CD4-positive, alpha-beta T cell (primary cell): Measurements from ENCODE around the gene BEGAIN. TPM values are rescaled to one million over a fixed set of nuclear protein-coding genes. Genes with fewer than 3 reads are reported as not detected.

Source experiments
- ATAC-seq: fragments of 200-7000 bp; cut with Tn5 transposase; one replicate; pipeline ENCODE4 v1.10.0; 2022; ENCODE audit warnings: mild to moderate bottlenecking; ENCODE audit not compliant: poor library complexity
- CTCF ChIA-PET: fragments of 350-600 bp; sonication (Branson Sonifier 250); formaldehyde crosslinking; loops from one replicate; lab custom pipeline; 2021; ENCODE audit warnings: antibody characterized with exemption, inconsistent platforms; lab: Charles Lee
- POLR2A ChIA-PET: fragments of 350-600 bp; sonication (Branson Sonifier 250); formaldehyde crosslinking; loops from one replicate; lab custom pipeline; 2021; ENCODE audit warnings: antibody characterized with exemption, inconsistent platforms; lab: Charles Lee
- DNase-seq, 14 experiments: peaks; one replicate each; pipeline ENCODE4 v3.0.0-alpha.2; 2013 to 2020; ENCODE audit warnings: mixed read lengths in 2 of 14
- H3K27ac ChIP-seq, 2 donors: one replicate each; pipeline versions ENCODE4 v1.5.1 to v1.7.0; 2013; ENCODE audit warnings: low read length in 2 of 2, low read depth in 1 of 2, mild to moderate bottlenecking in 1 of 2
- H3K27me3 ChIP-seq, 2 experiments: 1 replicate in 1 of 2; 2 replicates in 1 of 2; pipeline versions ENCODE4 v1.6.1 to v1.7.0; 2013; ENCODE audit warnings: low read length in 2 of 2, control low read depth in 1 of 2, mild to moderate bottlenecking in 1 of 2, moderate library complexity in 1 of 2; ENCODE audit not compliant: insufficient read depth in 2 of 2, control insufficient read depth in 1 of 2
- H3K36me3 ChIP-seq: one replicate; pipeline ENCODE4 v1.6.1; 2013; ENCODE audit warnings: low read length, control low read depth; ENCODE audit not compliant: insufficient read depth
- H3K4me1 ChIP-seq: one replicate; pipeline ENCODE4 v1.6.1; 2013; ENCODE audit warnings: low read length, control low read depth; ENCODE audit not compliant: insufficient read depth
- H3K4me3 ChIP-seq: one replicate; pipeline ENCODE4 v1.5.1; 2013; ENCODE audit warnings: mild to moderate bottlenecking, low read length, moderate library complexity
- H3K9me3 ChIP-seq, 2 experiments: 1 replicate in 1 of 2; 2 replicates in 1 of 2; pipeline versions ENCODE4 v1.6.1 to v1.7.0; 2013; ENCODE audit warnings: low read length in 2 of 2, mild to moderate bottlenecking in 2 of 2, control low read depth in 1 of 2, moderate library complexity in 1 of 2; ENCODE audit not compliant: control insufficient read depth in 1 of 2, insufficient read depth in 1 of 2
- H3K27ac Mint-ChIP-seq: one replicate; pipeline ENCODE4 v1.8.0; 2020; ENCODE audit warnings: mixed read lengths
- H3K27me3 Mint-ChIP-seq: one replicate; pipeline ENCODE4 v1.8.0; 2021; ENCODE audit warnings: mixed read lengths
- H3K36me3 Mint-ChIP-seq: one replicate; pipeline ENCODE4 v1.8.0; 2021; ENCODE audit warnings: low read depth, mixed read lengths
- H3K4me1 Mint-ChIP-seq: one replicate; pipeline ENCODE4 v1.8.0; 2021; ENCODE audit warnings: low read depth, mixed read lengths
- H3K4me3 Mint-ChIP-seq: one replicate; pipeline ENCODE4 v1.8.0; 2020; ENCODE audit warnings: mild to moderate bottlenecking, mixed read lengths
- H3K9me3 Mint-ChIP-seq: one replicate; pipeline ENCODE4 v1.8.0; 2020; ENCODE audit warnings: mixed read lengths
- intact Hi-C, 2 experiments: fragments of 100-400 bp; cut with DNase I in 1 of 2; cut with micrococcal nuclease in 1 of 2; formaldehyde crosslinking; loops; one replicate each; pipeline versions ENCODE4 v1.15.1 to v1.9.0; 2023 to 2025; cut with DNase I, micrococcal nuclease
- total RNA-seq, 174 experiments: library from RNA in 2 of 174; stranded (reverse) in 2 of 174; gene quantifications; one replicate each; pipeline ENCODE4 v1.2.3 and lab custom pipeline; 2021 to 2026
- TF ChIP-seq, protein P1 (sequence below): fragments of 200-600 bp; IDR thresholded peaks from one replicate; pipeline ENCODE4 v1.8.0; 2022; ENCODE audit warnings: antibody characterized with exemption, mild to moderate bottlenecking

The BEGAIN gene
- total RNA-seq, 2 experiments from 2014 or later = 1.5 to 2.0 TPM

- no peak for ATAC-seq
- H3K9me3 ChIP-seq = peaks cover 0 to 6% of the 10 kb centered on the region in 2 experiments
- DNase-seq = no peak
- H3K27ac ChIP-seq = no peak overlapping the region
- peaks cover 11 to 20% of the 10 kb centered on the region in 2 experiments for H3K27me3 ChIP-seq
- peaks cover 7% of the 10 kb centered on the region for H3K4me1 ChIP-seq
- H3K36me3 Mint-ChIP-seq = no peaks in the 10 kb centered on the region
- no peaks in the 10 kb centered on the region for H3K9me3 Mint-ChIP-seq
- peaks cover 60% of the 10 kb centered on the region for H3K27me3 Mint-ChIP-seq
- H3K4me3 ChIP-seq = no peak overlapping the region
- ChIA-PET POLR2A (no interaction called here), CTCF (no interaction called here)
- intact Hi-C loops = no loop called here
- H3K36me3 ChIP-seq = no peaks in the 10 kb centered on the region
- no peak overlapping the region for H3K4me3 Mint-ChIP-seq
- H3K27ac Mint-ChIP-seq = no peak overlapping the region
- TF ChIP-seq, protein P1, sequence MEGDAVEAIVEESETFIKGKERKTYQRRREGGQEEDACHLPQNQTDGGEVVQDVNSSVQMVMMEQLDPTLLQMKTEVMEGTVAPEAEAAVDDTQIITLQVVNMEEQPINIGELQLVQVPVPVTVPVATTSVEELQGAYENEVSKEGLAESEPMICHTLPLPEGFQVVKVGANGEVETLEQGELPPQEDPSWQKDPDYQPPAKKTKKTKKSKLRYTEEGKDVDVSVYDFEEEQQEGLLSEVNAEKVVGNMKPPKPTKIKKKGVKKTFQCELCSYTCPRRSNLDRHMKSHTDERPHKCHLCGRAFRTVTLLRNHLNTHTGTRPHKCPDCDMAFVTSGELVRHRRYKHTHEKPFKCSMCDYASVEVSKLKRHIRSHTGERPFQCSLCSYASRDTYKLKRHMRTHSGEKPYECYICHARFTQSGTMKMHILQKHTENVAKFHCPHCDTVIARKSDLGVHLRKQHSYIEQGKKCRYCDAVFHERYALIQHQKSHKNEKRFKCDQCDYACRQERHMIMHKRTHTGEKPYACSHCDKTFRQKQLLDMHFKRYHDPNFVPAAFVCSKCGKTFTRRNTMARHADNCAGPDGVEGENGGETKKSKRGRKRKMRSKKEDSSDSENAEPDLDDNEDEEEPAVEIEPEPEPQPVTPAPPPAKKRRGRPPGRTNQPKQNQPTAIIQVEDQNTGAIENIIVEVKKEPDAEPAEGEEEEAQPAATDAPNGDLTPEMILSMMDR = no peak
- no peaks in the 10 kb centered on the region for H3K4me1 Mint-ChIP-seq
These were observed 5.3 kb upstream of the BEGAIN start for GRCh38 chr14:100592461-100592891.

DNA sequence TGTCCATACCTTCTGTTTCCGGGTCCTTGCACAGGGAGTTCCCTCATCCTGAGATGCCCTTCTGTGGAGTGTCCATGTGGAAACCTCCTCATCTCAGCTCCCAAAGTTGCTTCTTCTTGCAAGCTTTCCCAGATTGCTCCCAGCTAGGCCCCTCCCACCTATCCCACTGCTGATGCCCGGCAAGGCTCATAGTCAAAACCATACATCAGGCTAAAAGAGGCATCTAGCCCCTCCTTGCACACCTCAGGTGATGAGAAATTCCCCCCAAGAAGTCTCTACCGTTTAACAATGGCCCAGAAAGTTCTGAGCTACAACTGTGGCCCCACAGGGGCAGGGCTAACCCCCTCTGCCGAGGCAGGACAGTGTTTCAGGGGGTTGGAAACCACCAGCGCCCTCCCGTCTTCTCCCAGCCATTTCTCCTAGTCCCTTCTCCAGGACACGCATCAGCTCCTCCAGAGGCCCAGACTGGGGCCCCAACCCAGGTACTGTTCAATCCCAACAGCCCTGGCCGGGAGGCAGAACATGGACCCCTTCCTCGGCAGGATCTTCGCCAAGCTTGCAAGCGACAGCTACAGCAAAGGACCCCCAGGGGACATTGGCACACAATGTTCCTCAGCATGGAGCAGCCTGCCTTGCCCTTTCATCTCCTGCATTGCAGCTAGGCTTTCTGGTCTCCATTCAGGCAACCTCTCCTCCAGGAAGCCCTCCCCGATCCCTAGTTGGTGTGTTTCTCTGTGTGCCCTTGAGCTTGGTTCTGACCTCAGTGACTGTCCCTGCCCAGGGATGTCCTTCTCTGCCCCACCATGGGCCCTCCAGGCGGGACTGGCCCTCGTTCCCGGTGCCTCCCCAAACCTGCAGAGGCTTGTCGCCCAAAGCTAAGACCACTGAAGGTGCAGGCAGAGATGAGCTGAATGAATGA lies 4.5 kb upstream of the BEGAIN start:
- CTCF ChIA-PET = no interaction called here
- POLR2A ChIA-PET = no interaction called here
- H3K27ac ChIP-seq = no peak overlapping the region
- peaks cover 59% of the 10 kb centered on the region for H3K27me3 Mint-ChIP-seq
- H3K4me1 ChIP-seq = peaks cover 8% of the 10 kb centered on the region
- no peaks in the 10 kb centered on the region for H3K4me1 Mint-ChIP-seq
- H3K9me3 Mint-ChIP-seq = no peaks in the 10 kb centered on the region
- DNase-seq (no peak), ATAC-seq (no peak)
- H3K4me3 Mint-ChIP-seq = no peak overlapping the region
- peaks cover 0 to 6% of the 10 kb centered on the region in 2 experiments for H3K9me3 ChIP-seq
- no peak overlapping the region for H3K27ac Mint-ChIP-seq
- TF ChIP-seq, protein P1 = no peak
- peaks cover 11 to 20% of the 10 kb centered on the region in 2 experiments for H3K27me3 ChIP-seq
- no peaks in the 10 kb centered on the region for H3K36me3 Mint-ChIP-seq
- no peaks in the 10 kb centered on the region for H3K36me3 ChIP-seq
- intact Hi-C loops = no loop called here
- no peak overlapping the region for H3K4me3 ChIP-seq

- DNase-seq (no peak), ATAC-seq (no peak)
- no peaks in the 10 kb centered on the region for H3K4me1 Mint-ChIP-seq
- peaks cover 0 to 6% of the 10 kb centered on the region in 2 experiments for H3K9me3 ChIP-seq
- peaks cover 53% of the 10 kb centered on the region for H3K27me3 Mint-ChIP-seq
- peaks cover 16% of the 10 kb centered on the region for H3K4me1 ChIP-seq
- H3K4me3 Mint-ChIP-seq = no peak overlapping the region
- no peaks in the 10 kb centered on the region for H3K36me3 ChIP-seq
- no peak overlapping the region for H3K4me3 ChIP-seq
- H3K9me3 Mint-ChIP-seq = no peaks in the 10 kb centered on the region
- peaks cover 11 to 20% of the 10 kb centered on the region in 2 experiments for H3K27me3 ChIP-seq
- H3K27ac Mint-ChIP-seq = no peak overlapping the region
- POLR2A ChIA-PET = no interaction called here
- H3K27ac ChIP-seq = no peak overlapping the region
- TF ChIP-seq, protein P1 = no peak
- no peaks in the 10 kb centered on the region for H3K36me3 Mint-ChIP-seq
- intact Hi-C loops = no loop called here
- CTCF ChIA-PET = no interaction called here
These were observed 3.7 kb upstream of the BEGAIN start for GRCh38 chr14:100590726-100591452.
